Measurements from ENCODE around the gene TPST2. TPM values are rescaled to one million over a fixed set of nuclear protein-coding genes. Genes with fewer than 3 reads are reported as not detected.
"Not testable (repeated sequence)": the region's sequence is repeated elsewhere in the genome, so short reads cannot be mapped to it uniquely, and the experiment has no call there.

The TPST2 gene
- total RNA-seq, 4 donors from 2014 or later: 32.3 to 110 (median 65.4) TPM

DNA sequence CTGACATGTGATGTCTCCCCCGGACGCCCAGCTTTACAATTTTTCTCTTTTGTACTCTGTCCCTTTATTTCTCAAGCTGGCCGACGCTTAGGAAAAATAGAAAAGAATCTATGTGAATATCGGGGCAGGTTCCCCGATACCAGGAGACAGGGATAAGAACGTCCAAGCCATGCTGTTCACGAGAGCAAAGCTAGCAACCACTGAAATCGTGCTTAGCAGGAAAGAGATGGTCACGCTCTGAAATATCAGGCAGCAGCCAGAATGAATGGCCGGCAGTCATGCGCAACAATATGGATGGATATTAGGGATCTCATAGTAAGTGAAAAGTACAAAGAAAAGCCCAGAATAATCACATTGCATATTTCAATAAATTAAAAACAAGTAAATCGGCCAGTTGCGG lies 24.4 kb upstream of the TPST2 start:
- no peaks in the 10 kb centered on the region for H3K4me1 ChIP-seq
- H3K27ac ChIP-seq: no peak overlapping the region
- H3K27me3 ChIP-seq: peaks cover 0 to 10% (median 8%) of the 10 kb centered on the region in 3 donors
- H3K4me3 ChIP-seq: no peak overlapping the region
- no peak for TF ChIP-seq POLR2A (IDR thresholded peaks at IDR 0.05)
- TF ChIP-seq, protein P1, sequence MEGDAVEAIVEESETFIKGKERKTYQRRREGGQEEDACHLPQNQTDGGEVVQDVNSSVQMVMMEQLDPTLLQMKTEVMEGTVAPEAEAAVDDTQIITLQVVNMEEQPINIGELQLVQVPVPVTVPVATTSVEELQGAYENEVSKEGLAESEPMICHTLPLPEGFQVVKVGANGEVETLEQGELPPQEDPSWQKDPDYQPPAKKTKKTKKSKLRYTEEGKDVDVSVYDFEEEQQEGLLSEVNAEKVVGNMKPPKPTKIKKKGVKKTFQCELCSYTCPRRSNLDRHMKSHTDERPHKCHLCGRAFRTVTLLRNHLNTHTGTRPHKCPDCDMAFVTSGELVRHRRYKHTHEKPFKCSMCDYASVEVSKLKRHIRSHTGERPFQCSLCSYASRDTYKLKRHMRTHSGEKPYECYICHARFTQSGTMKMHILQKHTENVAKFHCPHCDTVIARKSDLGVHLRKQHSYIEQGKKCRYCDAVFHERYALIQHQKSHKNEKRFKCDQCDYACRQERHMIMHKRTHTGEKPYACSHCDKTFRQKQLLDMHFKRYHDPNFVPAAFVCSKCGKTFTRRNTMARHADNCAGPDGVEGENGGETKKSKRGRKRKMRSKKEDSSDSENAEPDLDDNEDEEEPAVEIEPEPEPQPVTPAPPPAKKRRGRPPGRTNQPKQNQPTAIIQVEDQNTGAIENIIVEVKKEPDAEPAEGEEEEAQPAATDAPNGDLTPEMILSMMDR (IDR thresholded peaks at IDR 0.05 in 4 of 5, conservative IDR thresholded peaks at IDR 0.05 in 1 of 5): no peak
- in situ Hi-C loops (cut with MboI; ENCODE audit: low sequenced_read_pairs in 4 of 4) (no loop called here), intact Hi-C loops (cut with DNase I; ENCODE audit: low total_unique reads) (no loop called here)
- no peak for ATAC-seq
- no peak for DNase-seq
- H3K36me3 ChIP-seq: no peaks in the 10 kb centered on the region
- H3K9me3 ChIP-seq: no peaks in the 10 kb centered on the region

DNA sequence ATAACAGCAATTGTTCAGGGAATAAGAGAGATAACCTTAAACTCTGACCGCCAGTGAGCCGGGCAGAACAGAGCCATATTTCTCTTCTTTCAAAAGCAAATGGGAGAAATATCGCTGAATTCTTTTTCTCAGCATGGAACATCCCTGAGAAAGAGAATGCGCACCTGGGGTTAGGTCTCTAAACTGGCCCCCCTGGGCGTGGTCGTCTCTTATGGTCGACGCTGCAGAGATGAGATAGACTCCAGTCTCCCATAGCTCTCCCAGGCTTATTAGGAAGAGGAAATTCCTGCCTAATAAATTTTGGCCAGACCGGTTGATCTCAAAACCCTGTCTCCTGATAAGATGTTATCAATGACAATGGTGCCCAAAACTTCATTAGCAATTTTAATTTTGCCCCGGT lies 23.8 kb upstream of the TPST2 start:
- H3K4me3 ChIP-seq; H3K36me3 ChIP-seq; H3K9me3 ChIP-seq; in situ Hi-C loops (cut with MboI; ENCODE audit: low sequenced_read_pairs in 4 of 4); H3K4me1 ChIP-seq; intact Hi-C loops (cut with DNase I; ENCODE audit: low total_unique reads); ATAC-seq; H3K27ac ChIP-seq; DNase-seq: not testable (repeated sequence)
- H3K27me3 ChIP-seq: peaks cover 0 to 10% (median 8%) of the 10 kb centered on the region in 3 donors

DNA sequence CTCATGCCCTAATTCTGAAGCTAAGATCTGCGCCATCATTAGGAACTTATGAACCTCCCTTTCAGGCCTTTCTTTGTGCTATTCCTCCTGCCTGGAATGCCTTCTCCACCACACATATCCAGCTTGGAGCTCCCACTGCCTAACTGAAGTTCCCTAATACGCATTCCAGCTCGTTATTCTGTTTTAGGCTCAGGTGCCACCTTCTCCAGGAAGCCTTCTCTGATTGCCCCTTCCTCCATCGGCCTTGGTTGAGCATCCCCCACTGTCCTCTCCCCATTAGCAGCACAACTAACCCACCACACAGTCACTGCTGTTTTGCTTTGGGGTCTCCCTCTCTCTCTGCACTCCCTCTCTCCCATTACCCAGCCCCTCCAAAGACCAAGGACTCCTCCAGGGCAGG lies 22.7 kb upstream of the TPST2 start:
- ATAC-seq (no peak), DNase-seq (no peak)
- in situ Hi-C loops (cut with MboI; ENCODE audit: low sequenced_read_pairs in 4 of 4) (no loop called here), intact Hi-C loops (cut with DNase I; ENCODE audit: low total_unique reads) (no loop called here)
- Histone ChIP-seq H3K27ac (no peak overlapping the region), H3K4me3 (no peak overlapping the region), H3K27me3 (peaks cover 0 to 10% (median 8%) of the 10 kb centered on the region in 3 donors), H3K4me1 (no peaks in the 10 kb centered on the region), H3K36me3 (no peaks in the 10 kb centered on the region), H3K9me3 (no peaks in the 10 kb centered on the region)
- TF ChIP-seq POLR2A (IDR thresholded peaks at IDR 0.05): no peak
- TF ChIP-seq, protein P1 (IDR thresholded peaks at IDR 0.05 in 4 of 5, conservative IDR thresholded peaks at IDR 0.05 in 1 of 5): no peak

DNA sequence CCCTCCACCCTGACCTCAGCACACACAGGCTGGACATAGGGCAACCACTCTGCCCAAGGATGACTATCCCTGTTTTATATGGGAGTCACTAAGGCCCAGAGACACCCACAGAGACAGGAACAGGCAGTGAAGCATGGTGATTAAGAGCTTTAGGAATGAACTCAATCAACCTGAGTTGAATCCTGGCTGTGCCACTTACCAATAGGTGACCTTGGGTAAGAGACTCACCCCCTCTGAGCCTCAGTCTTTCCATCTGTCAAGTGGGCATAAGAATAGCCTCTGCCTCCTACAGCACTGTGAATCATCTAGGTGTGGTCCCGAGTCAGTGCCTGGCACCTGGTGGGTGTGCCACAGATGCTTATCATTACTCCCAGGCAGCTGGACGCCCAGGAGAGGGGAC lies 21.1 kb upstream of the TPST2 start:
- peaks cover 0 to 10% (median 8%) of the 10 kb centered on the region in 3 donors for H3K27me3 ChIP-seq
- intact Hi-C loops (cut with DNase I; ENCODE audit: low total_unique reads) (no loop called here), in situ Hi-C loops (cut with MboI; ENCODE audit: low sequenced_read_pairs in 4 of 4) (no loop called here)
- no peak for TF ChIP-seq POLR2A (IDR thresholded peaks at IDR 0.05)
- TF ChIP-seq, protein P1 (IDR thresholded peaks at IDR 0.05 in 4 of 5, conservative IDR thresholded peaks at IDR 0.05 in 1 of 5): no peak
- H3K36me3 ChIP-seq: no peaks in the 10 kb centered on the region
- no peak for DNase-seq
- no peak overlapping the region for H3K4me3 ChIP-seq
- H3K9me3 ChIP-seq: no peaks in the 10 kb centered on the region
- ATAC-seq: no peak
- no peaks in the 10 kb centered on the region for H3K4me1 ChIP-seq
- no peak overlapping the region for H3K27ac ChIP-seq

DNA sequence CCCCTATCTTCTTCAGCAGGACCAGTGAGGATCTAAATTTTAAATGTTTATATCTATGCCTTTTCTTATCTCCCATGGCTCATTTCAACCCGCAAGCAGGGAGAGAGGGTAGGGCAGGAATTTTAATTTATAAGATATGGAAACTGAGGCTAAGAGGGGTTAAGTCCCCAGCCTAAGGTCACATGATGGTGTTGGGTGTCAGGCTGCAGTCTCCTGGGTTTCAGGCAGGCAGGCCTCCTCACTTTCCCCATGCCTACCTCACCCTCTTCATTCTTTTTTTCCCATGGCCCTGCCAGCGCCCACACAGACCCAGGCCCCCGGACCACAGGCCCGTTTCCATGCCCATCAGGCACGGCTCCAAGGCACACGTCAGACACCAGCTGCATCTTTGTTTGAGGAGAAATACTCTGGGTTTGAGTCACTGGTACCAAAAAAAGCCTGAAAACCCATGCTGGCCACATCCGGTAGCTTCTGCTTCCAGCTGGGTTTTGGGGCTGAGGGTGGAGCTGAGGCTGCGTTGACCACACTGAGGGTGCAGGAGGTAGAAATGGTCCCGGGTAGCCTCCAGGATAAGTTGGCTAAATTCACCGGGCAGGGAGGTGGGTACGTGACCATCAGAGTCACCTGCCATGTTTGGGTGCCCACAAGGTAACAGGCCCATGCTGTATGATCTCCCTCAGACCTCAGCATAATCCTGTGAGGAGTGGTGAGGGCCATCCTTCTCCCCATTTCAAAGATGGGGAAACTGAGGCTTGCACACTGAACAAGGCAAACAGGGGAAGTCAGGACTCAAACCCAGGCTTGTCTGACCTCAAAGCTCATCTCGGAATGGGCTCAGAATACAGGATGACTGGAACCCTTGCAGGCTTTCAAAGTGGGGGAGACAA lies 20.4 kb upstream of the TPST2 start:
- Histone ChIP-seq H3K27me3 (peaks cover 0 to 10% (median 8%) of the 10 kb centered on the region in 3 donors), H3K36me3 (no peaks in the 10 kb centered on the region), H3K4me1 (no peaks in the 10 kb centered on the region), H3K9me3 (no peaks in the 10 kb centered on the region), H3K27ac (no peak overlapping the region), H3K4me3 (no peak overlapping the region)
- no peak for ATAC-seq
- in situ Hi-C loops (cut with MboI; ENCODE audit: low sequenced_read_pairs in 4 of 4) (no loop called here), intact Hi-C loops (cut with DNase I; ENCODE audit: low total_unique reads) (no loop called here)
- DNase-seq: no peak
- no peak for TF ChIP-seq POLR2A (IDR thresholded peaks at IDR 0.05)
- TF ChIP-seq, protein P1 (IDR thresholded peaks at IDR 0.05 in 4 of 5, conservative IDR thresholded peaks at IDR 0.05 in 1 of 5): no peak
